Measurements from ENCODE around the gene RIPOR3. TPM values are rescaled to one million over a fixed set of nuclear protein-coding genes. Genes with fewer than 3 reads are reported as not detected.

Gene RIPOR3
- polyA plus RNA-seq, 1 experiment: 11.5 TPM

DNA sequence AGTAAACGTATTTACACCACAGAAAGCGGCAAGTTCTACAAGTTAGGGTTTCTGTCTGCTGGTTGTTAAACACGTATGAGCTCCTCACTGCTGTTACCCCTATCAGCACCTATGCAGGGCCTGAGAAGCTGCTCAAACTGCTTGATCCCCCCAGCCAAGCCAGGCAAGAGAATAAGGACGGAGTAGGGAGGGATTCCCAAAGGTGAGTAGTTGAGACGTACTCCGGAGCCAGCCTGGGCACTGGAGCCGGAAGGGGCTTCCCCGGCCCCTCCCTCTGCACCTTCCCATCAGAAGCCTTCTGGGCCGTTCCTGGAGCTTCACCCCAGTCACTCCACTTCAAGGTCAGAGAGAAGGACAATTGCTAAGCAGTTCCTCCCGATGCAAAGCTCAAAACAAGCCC is 58.0 kb downstream of the RIPOR3 start:
- Histone ChIP-seq H3K9me3 (ENCODE audit: control insufficient read depth, insufficient read depth, low read length) (peaks cover 4% of the 10 kb centered on the region; the same call in 1 of the 2 replicates), H3K27me3 (ENCODE audit: control insufficient read depth, insufficient read depth, low read length) (no peaks in the 10 kb centered on the region), H3K27ac (ENCODE audit: low read depth, low read length) (no peak overlapping the region), H3K4me3 (ENCODE audit: low read depth, low read length) (no peak overlapping the region)
- DNase-seq (ENCODE audit: low read depth, low spot score): no peak
- POLR2A ChIA-PET: interaction anchor here (0.5 kb wide), 1 partner anchor 853 kb away, joined by 3 read pairs; no protein-coding TSS in a partner anchor
- TF ChIP-seq, protein P1, sequence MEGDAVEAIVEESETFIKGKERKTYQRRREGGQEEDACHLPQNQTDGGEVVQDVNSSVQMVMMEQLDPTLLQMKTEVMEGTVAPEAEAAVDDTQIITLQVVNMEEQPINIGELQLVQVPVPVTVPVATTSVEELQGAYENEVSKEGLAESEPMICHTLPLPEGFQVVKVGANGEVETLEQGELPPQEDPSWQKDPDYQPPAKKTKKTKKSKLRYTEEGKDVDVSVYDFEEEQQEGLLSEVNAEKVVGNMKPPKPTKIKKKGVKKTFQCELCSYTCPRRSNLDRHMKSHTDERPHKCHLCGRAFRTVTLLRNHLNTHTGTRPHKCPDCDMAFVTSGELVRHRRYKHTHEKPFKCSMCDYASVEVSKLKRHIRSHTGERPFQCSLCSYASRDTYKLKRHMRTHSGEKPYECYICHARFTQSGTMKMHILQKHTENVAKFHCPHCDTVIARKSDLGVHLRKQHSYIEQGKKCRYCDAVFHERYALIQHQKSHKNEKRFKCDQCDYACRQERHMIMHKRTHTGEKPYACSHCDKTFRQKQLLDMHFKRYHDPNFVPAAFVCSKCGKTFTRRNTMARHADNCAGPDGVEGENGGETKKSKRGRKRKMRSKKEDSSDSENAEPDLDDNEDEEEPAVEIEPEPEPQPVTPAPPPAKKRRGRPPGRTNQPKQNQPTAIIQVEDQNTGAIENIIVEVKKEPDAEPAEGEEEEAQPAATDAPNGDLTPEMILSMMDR (IDR thresholded peaks at IDR 0.05; ENCODE audit: low read depth, low read length): no peak
- CTCF ChIA-PET: interaction anchor here (1.0 to 3.3 kb wide), 3 partner anchors 13 to 116 kb away, joined by 4 to 10 read pairs (median 4); no protein-coding TSS in a partner anchor

- no peak overlapping the region for H3K27ac ChIP-seq (ENCODE audit: low read depth, low read length)
- CTCF ChIA-PET: interaction anchor here (0.9 to 3.3 kb wide), 3 partner anchors 10 to 117 kb away, joined by 4 to 10 read pairs (median 4); no protein-coding TSS in a partner anchor
- no peak for DNase-seq (ENCODE audit: low read depth, low spot score)
- POLR2A ChIA-PET: interaction anchor here (0.5 kb wide), 1 partner anchor 854 kb away, joined by 3 read pairs; no protein-coding TSS in a partner anchor
- peaks cover 4% of the 10 kb centered on the region; the same call in 1 of the 2 replicates for H3K9me3 ChIP-seq (ENCODE audit: control insufficient read depth, insufficient read depth, low read length)
- H3K27me3 ChIP-seq (ENCODE audit: control insufficient read depth, insufficient read depth, low read length): no peaks in the 10 kb centered on the region
- no peak overlapping the region for H3K4me3 ChIP-seq (ENCODE audit: low read depth, low read length)
- TF ChIP-seq, protein P1 (IDR thresholded peaks at IDR 0.05; ENCODE audit: low read depth, low read length): no peak
Measured at GRCh38 chr20:50632701-50633100, 58.6 kb downstream of the RIPOR3 start.

DNA sequence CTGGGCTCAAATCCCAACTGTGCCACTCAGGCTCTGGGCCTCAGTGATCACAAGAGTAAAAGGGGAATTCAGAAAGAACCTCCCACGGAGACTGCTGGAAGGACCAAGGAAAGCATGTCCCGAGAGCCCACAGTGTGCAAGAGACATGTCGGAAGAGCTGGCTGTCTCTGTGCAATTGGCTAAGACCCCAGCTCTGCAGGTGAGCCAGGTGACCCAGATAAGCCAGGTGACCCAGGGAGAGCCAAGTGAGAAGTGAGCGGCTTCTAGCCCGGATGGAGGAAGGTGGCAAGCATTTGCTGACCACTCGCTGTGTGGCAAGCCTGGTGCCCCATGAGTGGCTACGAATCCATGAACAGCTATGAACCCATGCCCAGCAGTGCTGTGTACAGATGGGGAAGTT is 59.1 kb downstream of the RIPOR3 start:
- no peak overlapping the region for H3K4me3 ChIP-seq (ENCODE audit: low read depth, low read length)
- TF ChIP-seq, protein P1 (IDR thresholded peaks at IDR 0.05; ENCODE audit: low read depth, low read length): no peak
- ChIA-PET POLR2A (no interaction called here), CTCF (interaction anchor here (0.9 kb wide), 1 partner anchor 9 kb away, joined by 4 read pairs; no protein-coding TSS in a partner anchor)
- no peak for DNase-seq (ENCODE audit: low read depth, low spot score)
- H3K27me3 ChIP-seq (ENCODE audit: control insufficient read depth, insufficient read depth, low read length): no peaks in the 10 kb centered on the region
- no peak overlapping the region for H3K27ac ChIP-seq (ENCODE audit: low read depth, low read length)
- H3K9me3 ChIP-seq (ENCODE audit: control insufficient read depth, insufficient read depth, low read length): peaks cover 4% of the 10 kb centered on the region; the same call in 1 of the 2 replicates

DNA sequence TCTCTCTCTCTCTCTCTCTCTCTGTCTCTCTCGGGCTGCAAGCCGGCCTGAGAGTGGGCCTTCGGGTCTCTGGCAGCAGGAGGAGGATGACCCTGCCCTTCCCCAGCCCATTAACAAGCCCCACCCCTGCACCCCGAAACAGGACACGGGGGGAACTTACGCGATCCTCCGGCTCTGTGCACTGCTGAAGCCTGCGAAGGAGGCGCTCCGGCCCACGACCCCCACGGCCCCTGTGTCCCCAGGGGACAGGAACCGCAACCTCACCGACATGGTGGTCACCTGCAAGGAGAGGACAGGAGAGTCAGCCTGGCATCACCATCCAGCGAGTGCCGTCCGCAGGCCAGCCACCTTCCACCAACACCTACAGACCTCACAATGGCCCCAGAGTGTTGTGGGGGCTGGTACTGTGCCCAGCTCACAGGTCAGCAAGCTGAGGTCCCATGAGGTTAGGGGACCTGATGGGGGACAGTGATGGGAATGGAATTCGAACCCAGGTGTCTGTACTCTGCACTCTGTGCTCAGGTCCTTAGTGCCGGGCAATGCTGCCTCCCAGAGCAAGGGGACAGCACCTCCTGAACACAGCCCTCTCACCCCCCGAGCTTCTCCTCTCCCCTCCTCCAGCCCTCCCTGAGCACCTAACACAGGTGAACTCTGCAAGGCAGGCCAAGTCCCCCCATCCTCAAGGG is 60.6 kb downstream of the RIPOR3 start:
- no peak overlapping the region for H3K27ac ChIP-seq (ENCODE audit: low read depth, low read length)
- ChIA-PET CTCF (no interaction called here), POLR2A (no interaction called here)
- TF ChIP-seq, protein P1 (IDR thresholded peaks at IDR 0.05; ENCODE audit: low read depth, low read length): no peak
- peaks cover under 1% of the 10 kb centered on the region; the same call in 1 of the 2 replicates for H3K9me3 ChIP-seq (ENCODE audit: control insufficient read depth, insufficient read depth, low read length)
- no peak overlapping the region for H3K4me3 ChIP-seq (ENCODE audit: low read depth, low read length)
- no peaks in the 10 kb centered on the region for H3K27me3 ChIP-seq (ENCODE audit: control insufficient read depth, insufficient read depth, low read length)
- no peak for DNase-seq (ENCODE audit: low read depth, low spot score)

DNA sequence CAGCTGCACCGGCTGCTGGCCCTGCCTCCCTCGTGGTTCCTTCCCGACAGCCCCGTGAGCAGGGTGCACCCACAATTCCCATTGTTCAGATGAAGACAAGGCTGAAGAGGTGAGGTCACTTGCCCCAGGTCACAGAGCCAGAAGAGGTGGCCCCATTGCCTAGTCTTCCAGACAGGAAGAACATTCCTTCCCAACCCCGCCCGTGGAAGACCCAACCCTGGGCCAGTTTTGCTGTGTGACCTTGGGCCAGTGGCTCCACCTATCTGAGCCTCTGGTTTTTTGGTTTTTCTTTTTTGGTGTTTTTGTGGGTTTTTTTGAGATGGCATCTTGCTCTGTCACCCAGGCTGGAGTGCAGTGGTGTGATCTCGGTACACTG is 61.7 kb downstream of the RIPOR3 start:
- TF ChIP-seq, protein P1 (IDR thresholded peaks at IDR 0.05; ENCODE audit: low read depth, low read length): no peak
- Histone ChIP-seq H3K9me3 (ENCODE audit: control insufficient read depth, insufficient read depth, low read length) (no peaks in the 10 kb centered on the region; the same call in 1 of the 2 replicates), H3K4me3 (ENCODE audit: low read depth, low read length) (no peak overlapping the region), H3K27me3 (ENCODE audit: control insufficient read depth, insufficient read depth, low read length) (no peaks in the 10 kb centered on the region), H3K27ac (ENCODE audit: low read depth, low read length) (no peak overlapping the region)
- CTCF ChIA-PET: no interaction called here
- DNase-seq (ENCODE audit: low read depth, low spot score): no peak
- POLR2A ChIA-PET: interaction anchor here (0.6 kb wide), 1 partner anchor 99 kb away, joined by 3 read pairs; no protein-coding TSS in a partner anchor

Data from AG04450 (cell line).